Stomach (tissue), 9 donors: ENCODE results near the gene ELOVL7. TPM values are rescaled to one million over a fixed set of nuclear protein-coding genes. Genes with fewer than 3 reads are reported as not detected.

Experiments used
- DNase-seq, 2 donors: peaks; one replicate each; pipeline versions ENCODE4 v3.0.0 to v3.0.0-alpha.2; 2013 to 2019
- H3K27ac ChIP-seq, 5 donors: fragments of 200-600 bp in 4 of 5; sonication (generic) in 4 of 5; one replicate each; pipeline ENCODE4 v1.5.1; 2013 to 2019; ENCODE audit warnings: mild to moderate bottlenecking in 1 of 5, moderate library complexity in 1 of 5
- H3K27me3 ChIP-seq, 3 donors: fragments of 200-600 bp; sonication (generic); one replicate each; pipeline ENCODE4 v1.5.1; 2017 to 2019; ENCODE audit warnings: mixed run types in 1 of 3
- H3K36me3 ChIP-seq, 4 donors: fragments of 200-600 bp; sonication (generic); 1 replicate in 3 of 4; 2 replicates in 1 of 4; pipeline ENCODE4 v1.5.1; 2016 to 2019
- H3K4me1 ChIP-seq, 4 donors: fragments of 200-600 bp; sonication (generic); one replicate each; pipeline ENCODE4 v1.5.1; 2016 to 2019
- H3K4me3 ChIP-seq, 4 donors: fragments of 200-600 bp; sonication (generic) in 3 of 4; one replicate each; pipeline ENCODE4 v1.5.1; 2016 to 2019; ENCODE audit warnings: mild to moderate bottlenecking in 1 of 4
- H3K9me3 ChIP-seq, 4 donors: fragments of 200-600 bp; sonication (generic); one replicate each; pipeline ENCODE4 v1.5.1; 2016 to 2019
- CTCF ChIP-seq, 7 experiments: fragments of 450-650 bp in 4 of 7; fragments of 200-600 bp in 3 of 7; sonication (generic) in 3 of 7; IDR thresholded peaks; one replicate each; pipeline ENCODE4 v1.5.1; 2016 to 2019; ENCODE audit warnings: antibody characterized with exemption in 7 of 7, control low read depth in 2 of 7, mild to moderate bottlenecking in 1 of 7
- EP300 ChIP-seq: sonication (generic); formaldehyde crosslinking; IDR thresholded peaks from one replicate; pipeline ENCODE4 v1.6.1; 2017; ENCODE audit warnings: antibody characterized with exemption
- POLR2A ChIP-seq, 4 donors: fragments of 450-650 bp; IDR thresholded peaks; one replicate each; pipeline ENCODE4 v1.6.1; 2016; ENCODE audit warnings: antibody characterized with exemption in 4 of 4, control low read depth in 2 of 4, mild to moderate bottlenecking in 1 of 4, moderate library complexity in 1 of 4
- POLR2AphosphoS5 ChIP-seq, 3 donors: sonication (generic); formaldehyde crosslinking; IDR thresholded peaks; one replicate each; pipeline ENCODE4 v1.6.1; 2016; ENCODE audit warnings: antibody characterized with exemption in 3 of 3
- WGBS, 5 donors: extraction: QIAGEN DNeasy Blood & Tissue Kit in 3 of 5; methylation state at CpG; one replicate each; pipeline versions ENCODE4 v1.1.5 to v1.1.7; 2013 to 2018; 5-methylcytosine and 5-hydroxymethylcytosine counted together
- intact Hi-C: fragments of 100-400 bp; cut with DNase I; formaldehyde crosslinking; loops from one replicate; pipeline ENCODE4 v1.15.1; 2023; ENCODE audit warnings: low total_unique reads
- polyA plus RNA-seq, 3 donors: library from polyadenylated mRNA; stranded (reverse); fragments of 200-250 nt; gene quantifications; one replicate each; pipeline ENCODE4 v1.2.3, GENCODE V29; 2013
- total RNA-seq, 5 donors: library from RNA; depleted of rRNA; stranded (reverse); fragments of >200 nt; gene quantifications; one replicate each; pipeline versions ENCODE4 v1.1.0 to v1.2.3, GENCODE V29; 2014 to 2016
- donor health status: healthy with polysubstance abuse.
- donor health status: Bipolar disorder and iron deficiency.
- donor health status: healthy.

Gene ELOVL7
- total and polyA plus RNA-seq, 8 donors, result 0.31 to 12.7 (median 1.6) TPM; not detected in 2

GRCh38 chr5:60806591-60807243 lies 37.4 kb downstream of the ELOVL7 start:
- DNase-seq, result no peak
- no peaks in the 10 kb centered on the region for H3K9me3 ChIP-seq
- intact Hi-C loops, result no loop called here
- H3K4me1 ChIP-seq, result no peaks in the 10 kb centered on the region
- H3K4me3 ChIP-seq, result no peak overlapping the region
- TF ChIP-seq POLR2AphosphoS5 (IDR thresholded peaks at IDR 0.05), result no peak
- H3K27me3 ChIP-seq, result no peaks in the 10 kb centered on the region
- no peaks in the 10 kb centered on the region for H3K36me3 ChIP-seq
- no peak overlapping the region for H3K27ac ChIP-seq
- 66 to 79% (median 75%) methylated on average over 5 of the region's 5 CpGs for WGBS, 5 donors

- no peaks in the 10 kb centered on the region for H3K9me3 ChIP-seq
- intact Hi-C loops, result no loop called here
- no peaks in the 10 kb centered on the region for H3K27me3 ChIP-seq
- H3K4me3 ChIP-seq, result no peak overlapping the region
- TF ChIP-seq POLR2AphosphoS5 (IDR thresholded peaks at IDR 0.05) (no peak), EP300 (no peak), POLR2A (IDR thresholded peaks at IDR 0.05) (no peak), CTCF (IDR thresholded peaks at IDR 0.05) (no peak)
- DNase-seq, result no peak
- no peaks in the 10 kb centered on the region for H3K36me3 ChIP-seq
- H3K4me1 ChIP-seq, result no peaks in the 10 kb centered on the region
- no peak overlapping the region for H3K27ac ChIP-seq
Observed at GRCh38 chr5:60805463-60805862, 38.6 kb downstream of the ELOVL7 start.

- H3K4me1 ChIP-seq, result no peaks in the 10 kb centered on the region
- H3K27ac ChIP-seq, result no peak overlapping the region
- TF ChIP-seq CTCF (IDR thresholded peaks at IDR 0.05), result no peak
- TF ChIP-seq POLR2AphosphoS5 (IDR thresholded peaks at IDR 0.05), result no peak
- TF ChIP-seq POLR2A (IDR thresholded peaks at IDR 0.05), result no peak
- TF ChIP-seq EP300, result no peak
- no peaks in the 10 kb centered on the region for H3K27me3 ChIP-seq
- no peak for DNase-seq
- H3K9me3 ChIP-seq, result no peaks in the 10 kb centered on the region
- H3K4me3 ChIP-seq, result no peak overlapping the region
- intact Hi-C loops, result no loop called here
- no peaks in the 10 kb centered on the region for H3K36me3 ChIP-seq
- WGBS, 5 donors, result 76 to 90% (median 87%) methylated on average over 2 of the region's 2 CpGs
Observed at GRCh38 chr5:60803712-60804111, 40.4 kb downstream of the ELOVL7 start.

- no peak overlapping the region for H3K27ac ChIP-seq
- TF ChIP-seq POLR2AphosphoS5 (IDR thresholded peaks at IDR 0.05) (no peak), EP300 (no peak), POLR2A (IDR thresholded peaks at IDR 0.05) (no peak), CTCF (IDR thresholded peaks at IDR 0.05) (no peak)
- H3K4me1 ChIP-seq, result no peaks in the 10 kb centered on the region
- H3K4me3 ChIP-seq, result no peak overlapping the region
- H3K36me3 ChIP-seq, result no peaks in the 10 kb centered on the region
- H3K27me3 ChIP-seq, result no peaks in the 10 kb centered on the region
- no peaks in the 10 kb centered on the region for H3K9me3 ChIP-seq
- intact Hi-C loops, result no loop called here
- 87 to 97% (median 90%) methylated on average over 1 of the region's 1 CpG for WGBS, 5 donors
- DNase-seq, result no peak
Observed at GRCh38 chr5:60802986-60803385, 41.1 kb downstream of the ELOVL7 start.

- 73 to 89% (median 85%) methylated on average over 2 of the region's 2 CpGs for WGBS, 5 donors
- DNase-seq, result no peak
- H3K27me3 ChIP-seq, result no peaks in the 10 kb centered on the region
- H3K9me3 ChIP-seq, result no peaks in the 10 kb centered on the region
- no peak overlapping the region for H3K27ac ChIP-seq
- H3K4me1 ChIP-seq, result no peaks in the 10 kb centered on the region
- H3K36me3 ChIP-seq, result no peaks in the 10 kb centered on the region
- no peak for TF ChIP-seq POLR2A (IDR thresholded peaks at IDR 0.05)
- TF ChIP-seq POLR2AphosphoS5 (IDR thresholded peaks at IDR 0.05), result no peak
- TF ChIP-seq CTCF (IDR thresholded peaks at IDR 0.05), result no peak
- no peak for TF ChIP-seq EP300
- H3K4me3 ChIP-seq, result no peak overlapping the region
- intact Hi-C loops, result no loop called here
Observed at GRCh38 chr5:60802226-60802625, 41.8 kb downstream of the ELOVL7 start.
